Neural crest cell (in vitro differentiated cells): ENCODE measurements around the gene CHIT1. TPM values are rescaled to one million over a fixed set of nuclear protein-coding genes. Genes with fewer than 3 reads are reported as not detected.

Source experiments
- DNase-seq: peaks from one replicate; pipeline ENCODE4 v3.0.0; 2021; ENCODE audit warnings: low read depth, mixed read lengths, low spot score
- H3K27ac Mint-ChIP-seq: one replicate; pipeline ENCODE4 v1.8.0; 2021; ENCODE audit warnings: mild to moderate bottlenecking, mixed read lengths; ENCODE audit not compliant: unreplicated experiment
- H3K27me3 Mint-ChIP-seq: 2 replicates; pipeline ENCODE4 v1.8.0; 2021; ENCODE audit warnings: low read depth, mild to moderate bottlenecking, mixed read lengths
- H3K36me3 Mint-ChIP-seq: 2 replicates; pipeline ENCODE4 v1.8.0; 2021; ENCODE audit warnings: low read depth, mild to moderate bottlenecking, mixed read lengths
- H3K4me1 Mint-ChIP-seq: 2 replicates; pipeline ENCODE4 v1.8.0; 2021; ENCODE audit warnings: mixed read lengths
- H3K4me3 Mint-ChIP-seq: one replicate; pipeline ENCODE4 v1.8.0; 2021; ENCODE audit warnings: mild to moderate bottlenecking, mixed read lengths
- H3K9me3 Mint-ChIP-seq: 2 replicates; pipeline ENCODE4 v1.8.0; 2021; ENCODE audit warnings: mixed read lengths
- total RNA-seq: library from RNA; stranded (reverse); gene quantifications from 2 replicates; pipeline ENCODE4 v1.2.1, GENCODE V29; 2021
- TF ChIP-seq, protein P1 (sequence below): fragments of 200-600 bp; sonication (generic); conservative IDR thresholded peaks from 2 replicates; pipeline ENCODE4 v1.5.0; 2021; ENCODE audit warnings: antibody characterized with exemption, mild to moderate bottlenecking

Gene CHIT1
- total RNA-seq, 1 donor from 2014 or later = not detected

DNA sequence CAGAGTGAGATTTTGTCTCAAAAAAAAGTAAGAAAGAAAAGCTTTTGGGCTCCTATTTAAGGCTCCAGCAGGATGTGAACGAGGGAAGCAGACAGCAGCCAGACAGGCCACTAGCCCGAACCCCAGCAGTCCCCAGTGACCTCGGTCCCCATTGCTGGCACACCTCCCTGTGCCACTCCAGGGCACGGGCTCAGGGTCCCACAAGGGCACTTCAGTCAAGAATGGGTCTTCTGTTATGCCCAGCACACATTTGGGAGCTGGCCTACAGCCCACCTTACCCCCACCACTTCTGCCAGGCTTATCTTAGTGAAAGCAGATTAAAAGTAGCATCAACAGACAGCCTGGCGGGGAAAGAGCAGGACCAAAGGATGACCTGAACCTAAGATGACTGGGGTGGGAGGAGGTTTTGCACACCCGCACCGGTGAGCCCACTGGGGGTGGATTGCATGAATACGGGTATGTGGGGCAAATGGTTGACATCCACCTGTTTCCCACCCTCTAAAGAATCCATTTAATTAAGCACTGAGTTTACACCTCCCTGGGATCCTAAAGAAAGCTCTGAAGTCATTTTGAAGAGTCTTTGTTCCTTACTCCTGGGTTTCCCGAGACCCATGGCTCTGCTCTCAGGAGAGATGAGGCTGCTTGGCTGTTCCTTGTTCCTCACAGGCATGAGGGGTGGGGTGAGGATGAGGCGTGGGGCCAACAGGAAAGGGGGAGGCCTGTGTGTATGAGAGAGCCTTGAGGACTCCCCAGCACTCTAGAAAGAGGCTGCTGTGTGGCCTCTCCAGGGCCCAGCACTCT is 47.7 kb downstream of the CHIT1 start:
- H3K27me3 Mint-ChIP-seq = no peaks in the 10 kb centered on the region
- H3K4me1 Mint-ChIP-seq = peaks cover 36% of the 10 kb centered on the region
- no peak overlapping the region for H3K4me3 Mint-ChIP-seq
- no peak overlapping the region for H3K27ac Mint-ChIP-seq
- no peak for DNase-seq
- H3K36me3 Mint-ChIP-seq = no peaks in the 10 kb centered on the region
- TF ChIP-seq, protein P1, sequence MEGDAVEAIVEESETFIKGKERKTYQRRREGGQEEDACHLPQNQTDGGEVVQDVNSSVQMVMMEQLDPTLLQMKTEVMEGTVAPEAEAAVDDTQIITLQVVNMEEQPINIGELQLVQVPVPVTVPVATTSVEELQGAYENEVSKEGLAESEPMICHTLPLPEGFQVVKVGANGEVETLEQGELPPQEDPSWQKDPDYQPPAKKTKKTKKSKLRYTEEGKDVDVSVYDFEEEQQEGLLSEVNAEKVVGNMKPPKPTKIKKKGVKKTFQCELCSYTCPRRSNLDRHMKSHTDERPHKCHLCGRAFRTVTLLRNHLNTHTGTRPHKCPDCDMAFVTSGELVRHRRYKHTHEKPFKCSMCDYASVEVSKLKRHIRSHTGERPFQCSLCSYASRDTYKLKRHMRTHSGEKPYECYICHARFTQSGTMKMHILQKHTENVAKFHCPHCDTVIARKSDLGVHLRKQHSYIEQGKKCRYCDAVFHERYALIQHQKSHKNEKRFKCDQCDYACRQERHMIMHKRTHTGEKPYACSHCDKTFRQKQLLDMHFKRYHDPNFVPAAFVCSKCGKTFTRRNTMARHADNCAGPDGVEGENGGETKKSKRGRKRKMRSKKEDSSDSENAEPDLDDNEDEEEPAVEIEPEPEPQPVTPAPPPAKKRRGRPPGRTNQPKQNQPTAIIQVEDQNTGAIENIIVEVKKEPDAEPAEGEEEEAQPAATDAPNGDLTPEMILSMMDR = no peak
- H3K9me3 Mint-ChIP-seq = no peaks in the 10 kb centered on the region

DNA sequence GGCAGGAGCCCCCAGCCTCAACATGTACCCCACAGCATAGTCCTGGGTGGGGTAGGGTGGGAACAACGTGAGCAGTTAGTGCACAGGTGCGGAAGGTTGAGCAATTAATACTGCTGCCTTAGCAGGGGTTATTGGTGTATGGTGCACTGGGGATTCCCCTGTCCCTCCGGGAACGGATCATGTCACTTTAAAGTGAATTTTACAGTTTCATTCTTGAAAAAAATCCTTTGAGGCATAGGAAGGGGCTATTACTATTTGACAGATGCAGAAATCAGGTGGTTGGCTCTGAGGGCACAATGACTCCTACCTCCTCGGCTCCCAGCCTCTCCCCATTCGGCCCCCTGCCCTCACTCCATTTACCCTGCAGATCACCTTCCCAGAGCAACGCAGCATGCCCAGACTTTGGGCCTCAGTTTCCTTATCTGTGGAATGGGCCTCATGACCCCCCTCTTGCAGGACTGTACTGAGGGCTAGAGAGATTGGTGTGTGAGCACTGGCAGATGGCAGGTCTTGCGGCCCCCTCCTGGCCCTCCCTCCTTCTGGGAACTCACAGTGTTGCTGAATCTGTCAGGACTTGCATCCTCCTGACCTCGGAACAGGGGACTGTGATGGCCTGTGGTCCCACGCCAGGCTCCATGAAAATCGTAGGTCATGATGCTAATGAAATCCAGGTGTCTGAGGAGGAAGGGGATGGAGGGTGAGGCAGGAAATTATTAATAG is 48.7 kb downstream of the CHIT1 start:
- Mint-ChIP-seq H3K27me3 (no peaks in the 10 kb centered on the region), H3K36me3 (no peaks in the 10 kb centered on the region), H3K9me3 (no peaks in the 10 kb centered on the region), H3K4me3 (no peak overlapping the region), H3K4me1 (peaks cover 28% of the 10 kb centered on the region), H3K27ac (peak overlapping the region; percentile 54)
- no peak for DNase-seq
- TF ChIP-seq, protein P1 = no peak

DNA sequence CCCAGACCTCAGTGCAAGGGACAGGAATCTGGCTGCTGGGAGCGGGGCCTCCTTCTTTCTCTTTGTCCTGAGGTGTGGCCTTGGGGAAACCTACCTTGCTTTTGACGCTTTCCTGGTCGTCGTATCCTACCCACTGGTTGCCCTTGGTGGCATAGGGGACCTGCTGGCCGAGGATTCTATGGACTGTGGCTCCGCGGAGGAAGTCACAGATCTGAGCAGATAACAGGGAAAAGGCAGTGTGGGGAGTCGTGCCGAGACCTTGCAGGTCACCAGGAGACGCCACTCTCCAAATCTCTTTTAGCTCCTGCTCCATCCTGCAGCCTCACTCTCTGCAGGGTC is 49.8 kb downstream of the CHIT1 start:
- no peak overlapping the region for H3K4me3 Mint-ChIP-seq
- peaks cover 27% of the 10 kb centered on the region for H3K4me1 Mint-ChIP-seq
- TF ChIP-seq, protein P1 = no peak
- no peaks in the 10 kb centered on the region for H3K27me3 Mint-ChIP-seq
- H3K27ac Mint-ChIP-seq = peak overlapping the region; percentile 78
- DNase-seq = no peak
- H3K36me3 Mint-ChIP-seq = no peaks in the 10 kb centered on the region
- H3K9me3 Mint-ChIP-seq = no peaks in the 10 kb centered on the region

DNA sequence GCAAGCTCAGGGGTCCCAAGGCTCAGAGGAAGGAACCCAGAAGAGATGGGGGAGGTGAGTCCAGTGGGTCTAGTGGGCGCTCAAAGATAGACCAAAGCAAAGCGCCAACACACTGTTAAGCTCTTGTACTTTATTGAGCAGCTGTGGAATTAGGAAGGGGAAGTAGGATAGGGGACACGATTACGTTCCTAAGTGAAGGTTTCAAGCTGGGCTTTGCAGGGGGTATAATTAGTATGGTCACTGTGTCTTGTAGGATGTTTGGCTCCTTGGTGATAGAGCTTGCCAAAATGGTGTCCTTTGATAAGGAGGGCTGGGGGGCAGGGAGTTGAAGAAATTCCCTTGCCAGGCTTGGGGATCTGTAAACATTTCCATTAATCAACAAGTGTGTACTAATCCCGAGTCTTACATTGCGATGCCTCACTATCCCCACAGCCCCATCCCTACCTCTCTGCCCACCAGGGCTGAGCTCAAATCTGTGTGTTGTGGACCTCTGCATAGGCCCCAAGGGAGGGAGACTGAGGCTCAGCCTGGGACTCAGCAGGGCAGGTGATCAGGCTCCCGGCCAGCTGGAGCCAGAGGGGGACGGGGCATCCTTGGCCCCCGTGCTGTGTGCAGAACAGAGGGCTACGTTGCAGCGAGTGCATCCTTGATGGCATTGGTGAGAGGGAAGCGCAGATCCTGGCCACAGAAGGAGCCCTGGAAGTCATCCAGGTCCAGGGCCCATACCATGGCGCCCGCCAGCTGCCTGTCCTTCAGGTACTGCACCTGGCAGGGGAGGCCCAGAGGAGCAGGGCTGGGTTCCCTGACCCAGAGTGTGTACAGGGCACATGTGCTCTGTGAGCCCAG is 50.4 kb downstream of the CHIT1 start:
- Mint-ChIP-seq H3K27ac (no peak overlapping the region), H3K27me3 (no peaks in the 10 kb centered on the region), H3K9me3 (no peaks in the 10 kb centered on the region), H3K36me3 (no peaks in the 10 kb centered on the region), H3K4me3 (no peak overlapping the region), H3K4me1 (peaks cover 27% of the 10 kb centered on the region)
- TF ChIP-seq, protein P1 = no peak
- DNase-seq = no peak

DNA sequence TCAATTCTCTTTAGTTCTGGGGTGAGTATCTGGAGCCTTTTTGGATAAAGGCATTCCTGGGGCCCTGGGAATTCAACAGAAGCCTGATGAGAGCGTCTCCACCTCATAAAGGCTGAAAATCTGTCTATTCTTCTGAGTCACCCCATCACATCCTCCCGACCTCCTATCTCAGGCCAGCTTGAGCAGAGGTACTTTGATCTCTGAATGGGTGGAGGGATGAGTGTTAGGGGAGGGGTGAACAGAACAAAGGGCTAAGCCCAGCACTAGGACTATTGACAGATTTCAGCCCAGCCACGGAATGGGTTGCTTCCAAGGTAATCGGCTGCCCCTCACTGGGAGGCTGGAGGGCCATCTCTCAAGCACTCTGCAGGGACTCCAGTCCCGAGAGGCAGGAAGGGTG is 51.4 kb downstream of the CHIT1 start:
- Mint-ChIP-seq H3K4me1 (peaks cover 27% of the 10 kb centered on the region), H3K27me3 (no peaks in the 10 kb centered on the region), H3K27ac (peak overlapping the region; percentile 44), H3K4me3 (no peak overlapping the region), H3K9me3 (no peaks in the 10 kb centered on the region), H3K36me3 (no peaks in the 10 kb centered on the region)
- TF ChIP-seq, protein P1 = no peak
- DNase-seq = no peak
